Type B pancreatic cell (in vitro differentiated cells): ENCODE measurements around the gene AFF1. TPM values are rescaled to one million over a fixed set of nuclear protein-coding genes. Genes with fewer than 3 reads are reported as not detected.

Experiments
- DNase-seq: peaks from one replicate; pipeline ENCODE4 v3.0.0; 2021; ENCODE audit warnings: mixed read lengths; ENCODE audit not compliant: unreplicated experiment; ENCODE audit errors: extremely low spot score
- H3K27ac Mint-ChIP-seq: 2 replicates; pipeline ENCODE4 v1.8.0; 2021; ENCODE audit warnings: mild to moderate bottlenecking, mixed read lengths
- H3K27me3 Mint-ChIP-seq: 2 replicates; pipeline ENCODE4 v1.8.0; 2021; ENCODE audit warnings: mixed read lengths
- H3K36me3 Mint-ChIP-seq: 2 replicates; pipeline ENCODE4 v1.8.0; 2021; ENCODE audit warnings: mixed read lengths
- H3K4me1 Mint-ChIP-seq: one replicate; pipeline ENCODE4 v1.8.0; 2021; ENCODE audit warnings: mixed read lengths; ENCODE audit not compliant: unreplicated experiment
- H3K4me3 Mint-ChIP-seq: 2 replicates; pipeline ENCODE4 v1.8.0; 2021; ENCODE audit warnings: mild to moderate bottlenecking, mixed read lengths
- H3K9me3 Mint-ChIP-seq: 2 replicates; pipeline ENCODE4 v1.8.0; 2021; ENCODE audit warnings: mixed read lengths
- total RNA-seq: library from RNA; stranded (reverse); gene quantifications from 2 replicates; pipeline ENCODE4 v1.2.1, GENCODE V29; 2021; ENCODE audit warnings: low replicate concordance
- TF ChIP-seq, protein P1 (sequence below): fragments of 200-600 bp; sonication (generic); conservative IDR thresholded peaks from 2 replicates; pipeline ENCODE4 v1.5.0; 2021; ENCODE audit warnings: antibody characterized with exemption, mild to moderate bottlenecking

Gene AFF1
- total RNA-seq, 1 donor from 2014 or later = 39.7 TPM

DNA sequence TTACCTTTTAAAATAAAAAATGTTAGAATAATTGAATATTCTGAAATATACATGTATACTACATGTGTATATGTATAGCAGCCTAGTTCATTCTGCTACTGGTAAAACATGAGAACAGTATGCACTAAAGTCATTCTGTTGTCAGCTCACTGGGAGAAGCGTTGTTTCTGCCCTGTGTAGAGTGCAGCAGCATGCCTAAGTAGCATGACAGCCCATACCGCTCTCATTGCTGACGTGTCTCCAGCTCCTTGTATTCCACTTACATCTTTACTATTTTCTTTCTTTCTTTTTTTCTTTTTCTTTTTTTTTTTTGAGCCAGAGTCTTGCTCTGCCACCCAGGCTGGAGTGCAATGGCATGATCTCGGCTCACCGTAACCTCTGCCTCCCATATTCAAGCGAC lies 194.9 kb downstream of the AFF1 start:
- H3K9me3 Mint-ChIP-seq = no peaks in the 10 kb centered on the region
- TF ChIP-seq, protein P1, sequence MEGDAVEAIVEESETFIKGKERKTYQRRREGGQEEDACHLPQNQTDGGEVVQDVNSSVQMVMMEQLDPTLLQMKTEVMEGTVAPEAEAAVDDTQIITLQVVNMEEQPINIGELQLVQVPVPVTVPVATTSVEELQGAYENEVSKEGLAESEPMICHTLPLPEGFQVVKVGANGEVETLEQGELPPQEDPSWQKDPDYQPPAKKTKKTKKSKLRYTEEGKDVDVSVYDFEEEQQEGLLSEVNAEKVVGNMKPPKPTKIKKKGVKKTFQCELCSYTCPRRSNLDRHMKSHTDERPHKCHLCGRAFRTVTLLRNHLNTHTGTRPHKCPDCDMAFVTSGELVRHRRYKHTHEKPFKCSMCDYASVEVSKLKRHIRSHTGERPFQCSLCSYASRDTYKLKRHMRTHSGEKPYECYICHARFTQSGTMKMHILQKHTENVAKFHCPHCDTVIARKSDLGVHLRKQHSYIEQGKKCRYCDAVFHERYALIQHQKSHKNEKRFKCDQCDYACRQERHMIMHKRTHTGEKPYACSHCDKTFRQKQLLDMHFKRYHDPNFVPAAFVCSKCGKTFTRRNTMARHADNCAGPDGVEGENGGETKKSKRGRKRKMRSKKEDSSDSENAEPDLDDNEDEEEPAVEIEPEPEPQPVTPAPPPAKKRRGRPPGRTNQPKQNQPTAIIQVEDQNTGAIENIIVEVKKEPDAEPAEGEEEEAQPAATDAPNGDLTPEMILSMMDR = no peak
- no peak for DNase-seq
- peaks cover 70% of the 10 kb centered on the region for H3K36me3 Mint-ChIP-seq
- no peaks in the 10 kb centered on the region for H3K4me1 Mint-ChIP-seq
- no peak overlapping the region for H3K27ac Mint-ChIP-seq
- H3K27me3 Mint-ChIP-seq = no peaks in the 10 kb centered on the region
- no peak overlapping the region for H3K4me3 Mint-ChIP-seq

DNA sequence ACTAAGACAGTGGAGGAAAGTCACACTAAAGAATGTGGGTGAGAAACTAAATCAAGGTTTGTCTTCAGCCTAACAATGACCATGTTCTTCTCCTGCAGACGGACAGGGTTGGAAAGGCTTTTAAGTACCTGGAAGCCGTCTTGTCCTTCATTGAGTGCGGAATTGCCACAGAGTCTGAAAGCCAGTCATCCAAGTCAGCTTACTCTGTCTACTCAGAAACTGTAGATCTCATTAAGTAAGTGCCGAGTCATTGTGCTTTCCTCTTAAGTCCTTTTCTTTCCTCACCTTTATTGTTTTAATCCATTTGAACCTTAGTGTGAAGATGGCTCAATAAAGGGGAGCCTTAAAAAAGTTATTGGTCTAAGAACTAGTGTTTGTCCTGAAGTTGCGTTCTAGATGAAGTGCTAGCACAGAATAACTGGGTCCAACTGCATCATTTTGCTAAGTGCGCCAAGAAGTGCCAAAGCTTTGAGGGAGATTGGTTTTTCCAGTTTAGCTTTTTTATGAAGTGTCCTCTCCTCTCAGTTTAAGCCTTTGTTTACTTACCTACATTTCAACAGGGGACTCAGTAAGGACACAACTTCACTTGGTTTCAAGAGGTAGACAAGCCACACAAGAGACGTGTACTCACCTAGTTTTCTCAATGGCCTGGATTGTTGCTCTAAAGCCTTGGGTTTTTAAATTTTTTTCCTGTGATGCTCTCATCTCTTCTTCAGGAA lies 196.3 kb downstream of the AFF1 start:
- H3K27me3 Mint-ChIP-seq = no peaks in the 10 kb centered on the region
- TF ChIP-seq, protein P1 = no peak
- H3K4me3 Mint-ChIP-seq = no peak overlapping the region
- no peak overlapping the region for H3K27ac Mint-ChIP-seq
- peaks cover 65% of the 10 kb centered on the region for H3K36me3 Mint-ChIP-seq
- DNase-seq = no peak
- no peaks in the 10 kb centered on the region for H3K9me3 Mint-ChIP-seq
- H3K4me1 Mint-ChIP-seq = no peaks in the 10 kb centered on the region

DNA sequence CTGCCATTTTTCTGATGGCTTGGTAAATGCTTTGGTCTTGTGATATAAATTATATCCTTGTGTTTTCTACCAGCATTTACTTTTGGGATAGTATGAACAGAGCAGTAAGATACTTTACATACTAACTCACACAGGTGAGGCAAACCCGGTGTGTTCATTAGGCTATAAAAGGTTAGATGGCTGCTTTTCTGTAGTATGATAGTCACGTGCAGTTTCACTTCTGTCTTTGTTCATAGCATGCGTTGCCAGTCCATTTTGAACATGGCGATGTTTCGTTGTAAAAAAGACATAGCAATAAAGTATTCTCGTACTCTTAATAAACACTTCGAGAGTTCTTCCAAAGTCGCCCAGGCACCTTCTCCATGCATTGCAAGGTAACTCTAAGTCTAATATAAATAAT lies 197.2 kb downstream of the AFF1 start:
- Mint-ChIP-seq H3K27ac (no peak overlapping the region), H3K4me1 (no peaks in the 10 kb centered on the region), H3K36me3 (peaks cover 58% of the 10 kb centered on the region), H3K9me3 (no peaks in the 10 kb centered on the region), H3K27me3 (no peaks in the 10 kb centered on the region), H3K4me3 (no peak overlapping the region)
- DNase-seq = no peak
- TF ChIP-seq, protein P1 = no peak

DNA sequence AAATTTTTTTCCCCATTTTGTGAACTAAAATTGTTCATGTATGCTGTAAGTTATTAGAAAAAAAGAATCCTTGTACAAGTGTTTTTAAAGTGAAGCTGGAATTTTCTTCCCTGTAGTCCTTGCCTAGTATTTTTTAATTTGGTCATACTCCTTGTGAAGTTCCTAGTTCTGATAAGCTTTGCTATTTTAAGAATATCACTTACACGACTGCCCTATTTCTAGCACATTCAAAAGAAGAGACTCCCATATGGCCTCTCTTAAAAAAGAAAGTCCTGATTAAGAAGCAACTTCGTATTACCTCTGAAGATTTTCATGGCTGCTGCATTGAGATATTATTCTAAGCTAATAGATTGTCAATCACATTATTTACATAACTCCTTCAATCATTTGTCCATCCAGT lies 198.4 kb downstream of the AFF1 start:
- no peaks in the 10 kb centered on the region for H3K4me1 Mint-ChIP-seq
- H3K27me3 Mint-ChIP-seq = no peaks in the 10 kb centered on the region
- H3K4me3 Mint-ChIP-seq = no peak overlapping the region
- TF ChIP-seq, protein P1 = no peak
- H3K9me3 Mint-ChIP-seq = no peaks in the 10 kb centered on the region
- H3K36me3 Mint-ChIP-seq = peaks cover 53% of the 10 kb centered on the region
- no peak overlapping the region for H3K27ac Mint-ChIP-seq
- no peak for DNase-seq

DNA sequence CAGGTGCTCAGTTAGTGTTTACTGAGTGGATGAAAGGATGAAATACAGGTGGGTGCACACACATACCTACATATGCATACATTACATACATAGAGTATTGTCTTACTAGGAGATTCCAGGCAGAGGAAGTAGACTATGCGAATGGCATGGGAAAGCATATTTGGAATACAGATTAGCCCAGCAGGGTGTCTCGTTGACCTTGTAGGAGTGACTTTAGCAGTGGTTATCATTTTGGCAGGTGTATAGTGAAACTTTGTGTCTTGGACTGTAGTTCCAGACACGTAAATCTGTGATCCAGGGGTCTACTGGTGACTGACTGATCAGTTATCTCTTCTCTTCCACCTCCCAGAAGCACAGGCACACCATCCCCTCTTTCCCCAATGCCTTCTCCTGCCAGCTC lies 199.3 kb downstream of the AFF1 start:
- Mint-ChIP-seq H3K4me3 (no peak overlapping the region), H3K27me3 (no peaks in the 10 kb centered on the region), H3K9me3 (no peaks in the 10 kb centered on the region), H3K27ac (no peak overlapping the region), H3K36me3 (peaks cover 49% of the 10 kb centered on the region), H3K4me1 (no peaks in the 10 kb centered on the region)
- TF ChIP-seq, protein P1 = no peak
- DNase-seq = no peak
